Calu3 (cell line): Measurements from ENCODE around the gene NAALADL2. TPM values are rescaled to one million over a fixed set of nuclear protein-coding genes. Genes with fewer than 3 reads are reported as not detected.
A peak's percentile ranks its signal among the peaks of the same experiment; 100 is the strongest.

Source experiments
- BruUV-seq: library from RNA; stranded (reverse); fragments of 400-500 nt; replicated peaks from 2 replicates; lab custom pipeline; 2021; lab: Mats Ljungman, UMichigan
- CTCF ChIA-PET: fragments of 300-600 bp; sonication (Branson Sonifier 250); formaldehyde crosslinking; loops from one replicate; lab custom pipeline; 2022; ENCODE audit warnings: antibody characterized with exemption; lab: Charles Lee
- DNase-seq: peaks from one replicate; pipeline ENCODE4 v3.0.0; 2022
- H3K27ac Mint-ChIP-seq: one replicate; pipeline ENCODE4 v1.8.0; 2022; ENCODE audit warnings: mixed read lengths; ENCODE audit not compliant: unreplicated experiment
- H3K27me3 Mint-ChIP-seq: one replicate; pipeline ENCODE4 v1.8.0; 2022; ENCODE audit warnings: mixed read lengths; ENCODE audit not compliant: unreplicated experiment
- H3K36me3 Mint-ChIP-seq: one replicate; pipeline ENCODE4 v1.8.0; 2022; ENCODE audit warnings: mild to moderate bottlenecking, moderate library complexity, mixed read lengths; ENCODE audit not compliant: insufficient read depth, unreplicated experiment
- H3K4me1 Mint-ChIP-seq: one replicate; pipeline ENCODE4 v1.8.0; 2022; ENCODE audit warnings: mild to moderate bottlenecking, low read depth, mixed read lengths; ENCODE audit not compliant: unreplicated experiment
- H3K4me3 Mint-ChIP-seq: one replicate; pipeline ENCODE4 v1.8.0; 2022; ENCODE audit warnings: mild to moderate bottlenecking, low read depth, moderate library complexity, mixed read lengths; ENCODE audit not compliant: unreplicated experiment
- H3K9me3 Mint-ChIP-seq: one replicate; pipeline ENCODE4 v1.8.0; 2022; ENCODE audit warnings: low read depth, mixed read lengths; ENCODE audit not compliant: unreplicated experiment
- intact Hi-C: fragments of 100-400 bp; cut with micrococcal nuclease; formaldehyde crosslinking; loops from one replicate; pipeline ENCODE4 v1.10.0; 2022; ENCODE audit not compliant: unreplicated experiment
- total RNA-seq: library from RNA; stranded (reverse); gene quantifications from 2 replicates; pipeline ENCODE4 v1.2.3, GENCODE V29; 2022
- TF ChIP-seq, protein P1 (sequence below): fragments of 200-600 bp; IDR thresholded peaks from one replicate; pipeline ENCODE4 v1.8.0; 2022; ENCODE audit warnings: antibody characterized with exemption; ENCODE audit not compliant: unreplicated experiment

The NAALADL2 gene
- total RNA-seq, 1 experiment from 2014 or later: 36.9 TPM

GRCh38 chr3:175215833-175216232, 356.7 kb downstream of the NAALADL2 start:
- BruUV-seq: no TSS peak
- TF ChIP-seq, protein P1, sequence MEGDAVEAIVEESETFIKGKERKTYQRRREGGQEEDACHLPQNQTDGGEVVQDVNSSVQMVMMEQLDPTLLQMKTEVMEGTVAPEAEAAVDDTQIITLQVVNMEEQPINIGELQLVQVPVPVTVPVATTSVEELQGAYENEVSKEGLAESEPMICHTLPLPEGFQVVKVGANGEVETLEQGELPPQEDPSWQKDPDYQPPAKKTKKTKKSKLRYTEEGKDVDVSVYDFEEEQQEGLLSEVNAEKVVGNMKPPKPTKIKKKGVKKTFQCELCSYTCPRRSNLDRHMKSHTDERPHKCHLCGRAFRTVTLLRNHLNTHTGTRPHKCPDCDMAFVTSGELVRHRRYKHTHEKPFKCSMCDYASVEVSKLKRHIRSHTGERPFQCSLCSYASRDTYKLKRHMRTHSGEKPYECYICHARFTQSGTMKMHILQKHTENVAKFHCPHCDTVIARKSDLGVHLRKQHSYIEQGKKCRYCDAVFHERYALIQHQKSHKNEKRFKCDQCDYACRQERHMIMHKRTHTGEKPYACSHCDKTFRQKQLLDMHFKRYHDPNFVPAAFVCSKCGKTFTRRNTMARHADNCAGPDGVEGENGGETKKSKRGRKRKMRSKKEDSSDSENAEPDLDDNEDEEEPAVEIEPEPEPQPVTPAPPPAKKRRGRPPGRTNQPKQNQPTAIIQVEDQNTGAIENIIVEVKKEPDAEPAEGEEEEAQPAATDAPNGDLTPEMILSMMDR: no peak
- H3K9me3 Mint-ChIP-seq: no peaks in the 10 kb centered on the region

GRCh38 chr3:175222356-175222755, 363.2 kb downstream of the NAALADL2 start:
- no peak for DNase-seq
- CTCF ChIA-PET: no interaction called here
- Mint-ChIP-seq H3K9me3 (no peaks in the 10 kb centered on the region), H3K36me3 (no peaks in the 10 kb centered on the region), H3K4me1 (peaks cover 17% of the 10 kb centered on the region), H3K4me3 (no peak overlapping the region), H3K27me3 (no peaks in the 10 kb centered on the region), H3K27ac (no peak overlapping the region)
- TF ChIP-seq, protein P1: no peak
- no TSS peak for BruUV-seq
- intact Hi-C loops: no loop called here

More at GRCh38 chr3:175215833-175216232, 356.7 kb downstream of the NAALADL2 start:
- H3K27ac Mint-ChIP-seq: no peak overlapping the region
- CTCF ChIA-PET: no interaction called here
- H3K4me3 Mint-ChIP-seq: no peak overlapping the region
- peaks cover 16% of the 10 kb centered on the region for H3K4me1 Mint-ChIP-seq
- H3K27me3 Mint-ChIP-seq: no peaks in the 10 kb centered on the region
- intact Hi-C loops: no loop called here
- no peaks in the 10 kb centered on the region for H3K36me3 Mint-ChIP-seq
- no peak for DNase-seq

DNA sequence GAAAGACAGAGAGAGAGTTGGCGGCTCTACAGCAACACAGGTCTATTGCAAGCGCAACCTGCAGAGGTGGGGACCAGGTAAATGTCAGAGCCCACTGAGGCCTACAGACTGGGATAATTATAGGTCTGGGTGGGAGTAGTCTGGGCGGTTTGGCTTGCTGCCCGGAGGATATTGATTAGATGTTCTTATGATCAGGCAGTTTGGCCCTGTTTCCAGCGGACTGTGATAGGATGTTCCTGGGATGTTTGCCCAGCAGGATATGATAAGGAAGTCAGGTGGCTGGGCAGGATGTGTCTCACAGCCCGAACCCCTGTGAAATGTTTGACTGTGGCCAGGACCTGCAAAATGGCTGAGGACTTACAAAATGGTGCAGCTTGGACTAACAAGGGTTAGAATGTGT, 364.9 kb downstream of the NAALADL2 start:
- BruUV-seq: no TSS peak
- intact Hi-C loops: no loop called here
- TF ChIP-seq, protein P1: no peak
- Mint-ChIP-seq H3K27ac (peak overlapping the region; percentile 45), H3K27me3 (no peaks in the 10 kb centered on the region), H3K9me3 (no peaks in the 10 kb centered on the region), H3K4me3 (no peak overlapping the region), H3K36me3 (no peaks in the 10 kb centered on the region), H3K4me1 (peaks cover 17% of the 10 kb centered on the region)
- CTCF ChIA-PET: interaction anchor here (0.8 kb wide), 1 partner anchor 35 kb away, joined by 3 read pairs; no protein-coding TSS in a partner anchor
- DNase-seq: peak; percentile 72

DNA sequence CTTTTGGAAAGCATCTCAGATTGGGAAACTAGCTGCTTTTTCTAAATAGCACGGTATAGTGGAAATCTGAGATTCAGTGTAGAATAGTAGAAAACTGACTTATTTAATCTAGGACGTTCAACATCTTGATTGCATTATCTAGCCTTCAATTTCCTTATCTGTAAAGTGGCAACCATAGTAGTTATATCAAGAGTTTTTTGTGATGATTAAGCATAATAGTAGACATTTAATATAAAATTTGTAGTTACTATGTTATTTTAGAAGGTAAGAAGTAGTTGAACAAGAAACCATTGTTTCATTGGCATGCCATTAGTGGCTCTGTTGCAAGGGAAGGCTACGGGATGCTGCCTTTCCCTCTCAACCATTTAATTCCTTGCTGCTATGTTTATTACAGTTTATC, 367.3 kb downstream of the NAALADL2 start:
- DNase-seq: no peak
- CTCF ChIA-PET: no interaction called here
- H3K4me1 Mint-ChIP-seq: peaks cover 17% of the 10 kb centered on the region
- BruUV-seq: no TSS peak
- intact Hi-C loops: no loop called here
- TF ChIP-seq, protein P1: no peak
- no peaks in the 10 kb centered on the region for H3K9me3 Mint-ChIP-seq
- H3K27ac Mint-ChIP-seq: no peak overlapping the region
- H3K27me3 Mint-ChIP-seq: no peaks in the 10 kb centered on the region
- no peak overlapping the region for H3K4me3 Mint-ChIP-seq
- H3K36me3 Mint-ChIP-seq: no peaks in the 10 kb centered on the region
